ENCODE measurements around the gene YPEL1.

DNA sequence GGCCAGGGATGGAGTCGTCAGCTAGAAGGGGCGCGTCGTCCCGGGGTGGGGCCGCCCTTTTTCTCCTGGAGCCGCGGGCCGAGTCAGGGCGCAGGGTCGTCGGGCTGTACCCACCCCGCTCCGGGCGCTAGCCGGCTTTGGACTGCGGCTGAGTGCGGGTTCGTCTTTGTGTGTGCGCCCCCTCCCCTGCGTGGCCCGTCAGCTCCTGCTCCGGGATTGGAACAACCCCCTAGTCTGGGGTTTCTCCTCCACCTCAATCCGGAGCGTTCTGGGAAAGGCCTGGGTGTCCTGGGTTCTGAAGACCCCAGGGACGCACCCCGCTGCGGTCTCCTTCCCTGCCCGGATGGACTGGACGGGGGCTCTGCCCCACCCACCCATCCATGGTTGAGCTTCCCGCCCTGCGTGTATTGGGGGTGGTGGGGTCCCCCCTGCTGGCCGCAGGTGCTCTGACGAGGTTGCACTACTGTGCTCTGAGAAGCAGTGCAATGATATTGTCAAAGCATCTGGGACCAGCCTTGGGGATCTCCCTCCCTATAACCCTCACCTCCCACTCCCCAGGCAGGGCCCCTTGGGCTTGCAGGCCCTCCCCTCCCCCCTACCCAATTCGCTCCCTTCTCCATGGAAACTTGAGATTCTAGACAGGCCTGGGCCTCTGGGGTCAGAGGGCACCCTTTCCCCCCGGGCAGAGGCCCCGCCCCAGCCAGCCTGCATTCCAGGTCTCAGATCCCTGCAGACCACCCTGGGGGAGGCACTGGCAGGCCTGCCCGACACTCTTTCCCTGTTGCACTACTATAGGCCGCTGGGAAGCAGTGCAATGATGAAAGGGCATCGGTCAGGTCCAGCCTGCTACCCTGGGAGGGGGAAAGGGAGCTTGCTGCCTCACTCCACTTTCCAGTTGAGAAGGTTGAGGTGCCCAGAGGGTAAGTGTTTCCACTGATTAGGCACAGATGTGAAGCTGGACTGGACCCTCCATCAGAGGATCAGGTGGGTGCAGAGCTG, 82.7 kb downstream of the YPEL1 start:
- TF ChIP-seq POLR2A (IDR thresholded peaks at IDR 0.05): no peak
- no peak for TF ChIP-seq CTCF (IDR thresholded peaks at IDR 0.05)

Measured in suprapubic skin (tissue), 3 donors.